H9 (cell line): ENCODE data around the gene NPHP1. TPM values are rescaled to one million over a fixed set of nuclear protein-coding genes. Genes with fewer than 3 reads are reported as not detected.

ENCODE experiments used
- DNase-seq: peaks from one replicate; pipeline ENCODE4 v3.0.0-alpha.2; 2017
- H2AFZ ChIP-seq: one replicate; pipeline ENCODE4 v1.6.1; 2013; ENCODE audit warnings: mild to moderate bottlenecking, low read length, control low read depth, moderate library complexity
- H2AK5ac ChIP-seq: 2 replicates; pipeline ENCODE4 v1.6.1; 2013; ENCODE audit warnings: low read length, control low read depth, mixed read lengths; ENCODE audit not compliant: insufficient read length
- H2BK120ac ChIP-seq: one replicate; pipeline ENCODE4 v1.6.1; 2013; ENCODE audit warnings: low read depth, mild to moderate bottlenecking, low read length, control low read depth, inconsistent platforms; ENCODE audit not compliant: poor library complexity, severe bottlenecking
- H2BK12ac ChIP-seq: 2 replicates; pipeline ENCODE4 v1.6.1; 2013; ENCODE audit warnings: low read length, control low read depth, mixed read lengths, low read depth; ENCODE audit not compliant: insufficient read length
- H2BK15ac ChIP-seq: 2 replicates; pipeline ENCODE4 v1.6.1; 2013; ENCODE audit warnings: low read depth, low read length, control low read depth
- H2BK20ac ChIP-seq: one replicate; pipeline ENCODE4 v1.6.1; 2013; ENCODE audit warnings: low read depth, mild to moderate bottlenecking, low read length, control low read depth, inconsistent platforms; ENCODE audit not compliant: poor library complexity, severe bottlenecking
- H2BK5ac ChIP-seq: 2 replicates; pipeline ENCODE4 v1.6.1; 2013; ENCODE audit warnings: low read length, control low read depth, mixed read lengths; ENCODE audit not compliant: insufficient read length
- H3K14ac ChIP-seq: 2 replicates; pipeline ENCODE4 v1.6.1; 2013; ENCODE audit warnings: low read length, control low read depth; ENCODE audit not compliant: insufficient read depth
- H3K18ac ChIP-seq: 2 replicates; pipeline ENCODE4 v1.6.1; 2013; ENCODE audit warnings: low read depth, mild to moderate bottlenecking, mixed read lengths, low read length, control low read depth; ENCODE audit not compliant: insufficient read length
- H3K23ac ChIP-seq: 2 replicates; pipeline ENCODE4 v1.6.1; 2013; ENCODE audit warnings: low read length, control low read depth, mixed read lengths, low read depth; ENCODE audit not compliant: insufficient read length
- H3K23me2 ChIP-seq: 2 replicates; pipeline ENCODE4 v1.6.1; 2013; ENCODE audit warnings: low read depth, mild to moderate bottlenecking, mixed read lengths, low read length, control low read depth; ENCODE audit not compliant: insufficient read length, poor library complexity, severe bottlenecking
- H3K27ac ChIP-seq: 2 replicates; pipeline ENCODE4 v1.5.1; 2013; ENCODE audit warnings: low read length, control low read depth, mixed read lengths, low read depth; ENCODE audit not compliant: insufficient read length
- H3K27me3 ChIP-seq: 2 replicates; pipeline ENCODE4 v1.6.1; 2013; ENCODE audit warnings: low read length, control low read depth, inconsistent platforms; ENCODE audit not compliant: insufficient read depth
- H3K4ac ChIP-seq: 2 replicates; pipeline ENCODE4 v1.6.1; 2013; ENCODE audit warnings: low read depth, mild to moderate bottlenecking, control low read depth, inconsistent platforms, low read length, moderate library complexity
- H3K4me1 ChIP-seq: 2 replicates; pipeline ENCODE4 v1.6.1; 2013; ENCODE audit warnings: low read length, control low read depth, inconsistent platforms; ENCODE audit not compliant: insufficient read depth
- H3K4me2 ChIP-seq: 2 replicates; pipeline ENCODE4 v1.6.1; 2013; ENCODE audit warnings: low read length, control low read depth, mixed read lengths; ENCODE audit not compliant: insufficient read length, insufficient read depth
- H3K56ac ChIP-seq: 2 replicates; pipeline ENCODE4 v1.6.1; 2013; ENCODE audit warnings: low read depth, mild to moderate bottlenecking, mixed read lengths, low read length, control low read depth; ENCODE audit not compliant: insufficient read length
- H3K79me1 ChIP-seq: 2 replicates; pipeline ENCODE4 v1.6.1; 2013; ENCODE audit warnings: low read depth, mild to moderate bottlenecking, moderate library complexity, low read length, control low read depth, inconsistent platforms; ENCODE audit not compliant: insufficient read depth, poor library complexity, severe bottlenecking
- H3K79me2 ChIP-seq: 2 replicates; pipeline ENCODE4 v1.6.1; 2013; ENCODE audit warnings: low read length, control low read depth, inconsistent platforms; ENCODE audit not compliant: insufficient read depth
- H3K9ac ChIP-seq: 2 replicates; pipeline ENCODE4 v1.6.1; 2013; ENCODE audit warnings: low read length, control low read depth, mixed read lengths; ENCODE audit not compliant: insufficient read length; ENCODE audit errors: extremely low read depth
- H3K9me3 ChIP-seq: one replicate; pipeline ENCODE4 v1.6.1; 2013; ENCODE audit warnings: low read depth, low read length, inconsistent platforms; ENCODE audit not compliant: control insufficient read depth
- H3T11ph ChIP-seq: one replicate; pipeline ENCODE4 v1.6.1; 2013; ENCODE audit warnings: mild to moderate bottlenecking, low read length, control low read depth, inconsistent platforms
- H4K20me1 ChIP-seq: one replicate; pipeline ENCODE4 v1.6.1; 2013; ENCODE audit not compliant: control insufficient read depth, insufficient read length, insufficient read depth
- H4K5ac ChIP-seq: 2 replicates; pipeline ENCODE4 v1.6.1; 2013; ENCODE audit warnings: low read depth, mild to moderate bottlenecking, mixed read lengths, low read length, control low read depth; ENCODE audit not compliant: insufficient read length
- H4K8ac ChIP-seq: replicated peaks from 2 replicates; pipeline ENCODE4 v1.6.1; 2013; ENCODE audit warnings: low read length, control low read depth, mixed read lengths, low read depth; ENCODE audit not compliant: insufficient read length
- H4K91ac ChIP-seq: 2 replicates; pipeline ENCODE4 v1.6.1; 2013; ENCODE audit warnings: low read depth, mild to moderate bottlenecking, moderate library complexity, mixed read lengths, low read length, control low read depth; ENCODE audit not compliant: insufficient read length
- H3K27ac Mint-ChIP-seq, 3 experiments: 2 replicates in 2 of 3; 3 replicates in 1 of 3; pipeline ENCODE4 v1.8.0; 2020 to 2021; ENCODE audit warnings: mixed read lengths in 3 of 3, mild to moderate bottlenecking in 1 of 3, moderate library complexity in 1 of 3
- H3K27me3 Mint-ChIP-seq: 2 replicates; pipeline ENCODE4 v1.8.0; 2021; ENCODE audit warnings: low read depth, mild to moderate bottlenecking, moderate library complexity, mixed read lengths
- H3K36me3 Mint-ChIP-seq, 3 experiments: 2 replicates in 2 of 3; 3 replicates in 1 of 3; pipeline ENCODE4 v1.8.0; 2020 to 2021; ENCODE audit warnings: low read depth in 3 of 3, mixed read lengths in 3 of 3; ENCODE audit not compliant: insufficient read depth in 1 of 3
- H3K4me1 Mint-ChIP-seq, 2 experiments: 2 replicates each; pipeline ENCODE4 v1.8.0; 2020; ENCODE audit warnings: mixed read lengths in 2 of 2
- H3K4me3 Mint-ChIP-seq, 2 experiments: 2 replicates in 1 of 2; 3 replicates in 1 of 2; pipeline ENCODE4 v1.8.0; 2020 to 2021; ENCODE audit warnings: mild to moderate bottlenecking in 2 of 2, mixed read lengths in 2 of 2, moderate library complexity in 1 of 2
- H3K9me3 Mint-ChIP-seq, 2 experiments: 2 replicates in 1 of 2; 3 replicates in 1 of 2; pipeline ENCODE4 v1.8.0; 2020; ENCODE audit warnings: mild to moderate bottlenecking in 2 of 2, mixed read lengths in 2 of 2, moderate library complexity in 1 of 2
- CTCF ChIP-seq: fragments of 200-600 bp; sonication (generic); conservative IDR thresholded peaks from 3 replicates; pipeline ENCODE4 v1.8.0; 2021; ENCODE audit warnings: antibody characterized with exemption, mild to moderate bottlenecking
- WGBS: extraction: QIAGEN DNeasy Blood & Tissue Kit; methylation state at CpG from one replicate; pipeline ENCODE4 v1.1.7; 2013; ENCODE audit warnings: missing lambda C conversion rate, low lambda C conversion rate, mixed read lengths; ENCODE audit not compliant: insufficient read length; ENCODE audit errors: extremely low coverage; 5-methylcytosine and 5-hydroxymethylcytosine counted together
- total RNA-seq: library from RNA; stranded (reverse); gene quantifications from 2 replicates; pipeline ENCODE4 v1.2.1, GENCODE V29; 2021

Gene NPHP1
- total RNA-seq, 1 experiment from 2014 or later, result 2.1 TPM

GRCh38 chr2:110105183-110105582, 99.6 kb downstream of the NPHP1 start:
- Histone ChIP-seq H2AFZ (no peak overlapping the region), H2BK5ac (no peak overlapping the region), H2BK12ac (no peak overlapping the region), H2BK120ac (no peak overlapping the region), H3K18ac (no peak overlapping the region), H2BK15ac (no peak overlapping the region), H3K56ac (no peak overlapping the region), H3K79me2 (no peaks in the 10 kb centered on the region), H3K14ac (no peak overlapping the region), H4K20me1 (no peaks in the 10 kb centered on the region), H3K4ac (no peak overlapping the region), H3K27me3 (no peaks in the 10 kb centered on the region), H3K9me3 (no peaks in the 10 kb centered on the region), H3K27ac (no peak overlapping the region), H4K5ac (no peak overlapping the region), H3K4me2 (no peak overlapping the region), H3K9ac (no peak overlapping the region), H3K4me1 (no peaks in the 10 kb centered on the region), H2BK20ac (no peak overlapping the region), H3K23me2 (no peaks in the 10 kb centered on the region), H3T11ph (no peak overlapping the region), H4K91ac (no peak overlapping the region), H3K79me1 (no peaks in the 10 kb centered on the region), H3K23ac (no peak overlapping the region), H2AK5ac (no peak overlapping the region), H4K8ac (no peak overlapping the region)
- no peak overlapping the region; a peak in 1 of 5 replicates for H3K4me3 Mint-ChIP-seq
- H3K9me3 Mint-ChIP-seq, result peaks cover 0 to 5% of the 10 kb centered on the region in 2 experiments; a peak in 2 of 5 replicates
- peaks cover 3% of the 10 kb centered on the region for H3K27me3 Mint-ChIP-seq
- no peak for DNase-seq
- H3K27ac Mint-ChIP-seq, result no peak overlapping the region; a peak in 1 of 7 replicates
- no peak for TF ChIP-seq CTCF
- peaks cover 0 to 12% of the 10 kb centered on the region in 2 experiments; a peak in 3 of 4 replicates for H3K4me1 Mint-ChIP-seq
- H3K36me3 Mint-ChIP-seq, result peaks cover 0 to 5% (median 0%) of the 10 kb centered on the region in 3 experiments; a peak in 2 of 7 replicates
- no CpG with 5 or more reads among the region's 4 CpGs for WGBS
